Neural progenitor cell (in vitro differentiated cells): Measurements from ENCODE around the gene SSX4.
"Not testable (repeated sequence)": the region's sequence is repeated elsewhere in the genome, so short reads cannot be mapped to it uniquely, and the experiment has no call there.

Experiments used
- CTCF ChIP-seq: fragments of 200-600 bp; sonication (generic); IDR thresholded peaks from 2 replicates; pipeline ENCODE4 v1.5.1; 2017; ENCODE audit warnings: antibody characterized with exemption, mild to moderate bottlenecking
- EZH2 ChIP-seq: fragments of 200-600 bp; sonication (generic); IDR thresholded peaks from 2 replicates; pipeline ENCODE4 v1.6.1; 2017; ENCODE audit warnings: antibody characterized with exemption, mild to moderate bottlenecking, moderate library complexity
- EZH2phosphoT487 ChIP-seq: fragments of 200-600 bp; sonication (generic); IDR thresholded peaks from 2 replicates; pipeline ENCODE4 v1.6.1; 2017; ENCODE audit warnings: antibody characterized with exemption

- TF ChIP-seq CTCF, EZH2, EZH2phosphoT487: not testable (repeated sequence)
These were observed 15.5 kb upstream of the SSX4 start for GRCh38 chrX:48367717-48368408.
